H1 (cell line): ENCODE results near the gene CMKLR1. TPM values are rescaled to one million over a fixed set of nuclear protein-coding genes. Genes with fewer than 3 reads are reported as not detected.

Source experiments
- EZH2 ChIP-seq: fragments of 200-600 bp; sonication (generic); IDR thresholded peaks from 2 replicates; pipeline ENCODE4 v1.7.1; 2012; ENCODE audit warnings: low read depth, mild to moderate bottlenecking, moderate library complexity, low read length, inconsistent platforms; ENCODE audit not compliant: severe bottlenecking
- NANOG ChIP-seq: IDR thresholded peaks from 2 replicates; pipeline ENCODE4 v1.6.1; 2011; ENCODE audit warnings: low read length, low read depth, mild to moderate bottlenecking, inconsistent platforms; ENCODE audit not compliant: insufficient read depth, poor library complexity, severe bottlenecking
- RBBP5 ChIP-seq: IDR thresholded peaks from 2 replicates; pipeline ENCODE4 v1.7.1; 2012; ENCODE audit warnings: low read depth, mild to moderate bottlenecking, inconsistent platforms, low read length, moderate library complexity, borderline replicate concordance
- SIN3A ChIP-seq, 2 experiments: IDR thresholded peaks in 1 of 2; conservative IDR thresholded peaks in 1 of 2; 2 replicates each; pipeline ENCODE4 v1.6.1; 2011 to 2012; ENCODE audit warnings: low read length in 2 of 2, improper control_type of control experiment in 1 of 2, low read depth in 1 of 2, mild to moderate bottlenecking in 1 of 2
- SIRT6 ChIP-seq: IDR thresholded peaks from one replicate; pipeline ENCODE4 v1.7.1; 2012; ENCODE audit warnings: low read length, inconsistent platforms
- SUZ12 ChIP-seq: fragments of 200-600 bp; sonication (generic); IDR thresholded peaks from 2 replicates; pipeline ENCODE4 v1.6.1; 2012; ENCODE audit warnings: mild to moderate bottlenecking, inconsistent platforms, low read length, moderate library complexity, mixed read lengths
- TAF7 ChIP-seq: optimal IDR thresholded peaks from 2 replicates; pipeline ENCODE3; 2011; ENCODE audit warnings: low read depth, mild to moderate bottlenecking, inconsistent platforms, low read length, moderate library complexity, borderline replicate concordance
- USF2 ChIP-seq: IDR thresholded peaks from 2 replicates; pipeline ENCODE4 v1.6.1; 2011; ENCODE audit warnings: low read length, improper control_type of control experiment
- polyA plus RNA-seq, 7 experiments: library from polyadenylated mRNA; depleted of rRNA in 3 of 7; stranded (reverse) in 5 of 7; unstranded in 2 of 7; fragments of >200 nt in 5 of 7; fragments of 200-250 nt in 2 of 7; gene quantifications; 1 replicate in 5 of 7; 2 replicates in 1 of 7; 4 replicates in 1 of 7; pipeline versions ENCODE4 v1.2.1 to v1.2.3, GENCODE V29; 2011 to 2013; ENCODE audit warnings: missing spikeins in 2 of 7, mixed read lengths in 2 of 7
- total RNA-seq: library from RNA; stranded (reverse); fragmentation: NEBNext Ultra II Directional; extraction: Animal tissue kit (Norgen Biotek cat#: 25700); gene quantifications from 2 replicates; pipeline ENCODE4 v1.2.1, GENCODE V29; 2021

CMKLR1 gene
- total and polyA plus RNA-seq, 2 of the 8 experiments (the other 6 are each of a cell fraction or from before 2014, with no cell fraction given) = 2.1 to 2.8 TPM

GRCh38 chr12:108360487-108360886, 21.4 kb upstream of the CMKLR1 start (continued):
- no peak for TF ChIP-seq EZH2
- TF ChIP-seq NANOG = no peak
- TF ChIP-seq SUZ12 = no peak
- TF ChIP-seq USF2 = no peak
- no peak for TF ChIP-seq TAF7
- no peak for TF ChIP-seq SIRT6
- TF ChIP-seq SIN3A (conservative IDR thresholded peaks at IDR 0.05 in 1 of 2, IDR thresholded peaks at IDR 0.05 in 1 of 2; ENCODE audit: low read depth in 1 of 2, low read length in 2 of 2) = no peak
- no peak for TF ChIP-seq RBBP5
- TF ChIP-seq, all 59 proteins: peak for 0
